HAP-1 (cell line): ENCODE measurements around the gene PLEKHJ1.

Experiments used
- DNase-seq, 2 experiments: peaks; one replicate each; pipeline ENCODE4 v3.0.0-alpha.2; 2016 to 2020; ENCODE audit warnings: low spot score in 2 of 2
- H3K27me3 ChIP-seq: fragments of 250-450 bp; sonication (Bioruptor Pico); 2 replicates; pipeline ENCODE4 v1.5.1; 2020; ENCODE audit warnings: low read depth, mild to moderate bottlenecking, moderate library complexity
- H3K36me3 ChIP-seq: fragments of 250-450 bp; sonication (Bioruptor Pico); replicated peaks from 2 replicates; pipeline ENCODE4 v1.5.1; 2020; ENCODE audit warnings: mild to moderate bottlenecking
- H3K4me1 ChIP-seq: fragments of 250-450 bp; sonication (Bioruptor Pico); 2 replicates; pipeline ENCODE4 v1.5.1; 2020; ENCODE audit warnings: mild to moderate bottlenecking
- H3K4me3 ChIP-seq: fragments of 250-450 bp; sonication (Bioruptor Pico); 2 replicates; pipeline ENCODE4 v1.5.1; 2020; ENCODE audit warnings: mild to moderate bottlenecking, moderate library complexity
- H3K9me3 ChIP-seq: fragments of 250-450 bp; sonication (Bioruptor Pico); 2 replicates; pipeline ENCODE4 v1.5.1; 2020; ENCODE audit warnings: mild to moderate bottlenecking, moderate library complexity
- in situ Hi-C: fragments of 300-500 bp; cut with MboI; formaldehyde crosslinking; loops from 3 replicates; pipeline ENCODE4 v1.14.3; 2020; ENCODE audit warnings: low sequenced_read_pairs, inconsistent platforms, mixed read lengths

PLEKHJ1 gene

DNA sequence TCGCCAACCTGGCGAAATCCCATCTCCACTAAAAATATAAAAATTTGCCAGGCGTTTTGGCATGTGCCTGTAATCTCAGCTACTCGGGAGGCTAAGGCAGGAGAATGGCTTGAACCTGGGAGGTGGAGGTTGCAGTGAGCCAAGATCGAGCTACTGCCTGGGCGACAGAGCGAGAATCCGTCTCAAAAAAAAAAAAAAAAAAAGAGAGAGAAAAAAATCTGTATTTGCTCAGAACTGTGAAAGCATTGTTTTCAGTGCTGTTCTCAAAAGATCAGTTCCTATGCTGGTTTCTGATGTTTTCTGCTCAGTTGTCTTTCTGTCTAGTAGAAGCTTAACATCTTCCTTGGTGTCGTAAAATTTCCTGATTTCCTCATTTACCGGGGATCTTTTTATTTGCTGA is 3.0 kb upstream of the PLEKHJ1 start:
- no peak for DNase-seq
- in situ Hi-C loops: loop anchor here (5.0 kb wide), 1 partner anchor 33 kb away; no protein-coding TSS in a partner anchor
- H3K36me3 ChIP-seq: peaks cover 64% of the 10 kb centered on the region
- peaks cover 18% of the 10 kb centered on the region for H3K4me1 ChIP-seq
- H3K9me3 ChIP-seq: no peaks in the 10 kb centered on the region
- peak overlapping the region; percentile 83 for H3K4me3 ChIP-seq
- H3K27me3 ChIP-seq: no peaks in the 10 kb centered on the region

DNA sequence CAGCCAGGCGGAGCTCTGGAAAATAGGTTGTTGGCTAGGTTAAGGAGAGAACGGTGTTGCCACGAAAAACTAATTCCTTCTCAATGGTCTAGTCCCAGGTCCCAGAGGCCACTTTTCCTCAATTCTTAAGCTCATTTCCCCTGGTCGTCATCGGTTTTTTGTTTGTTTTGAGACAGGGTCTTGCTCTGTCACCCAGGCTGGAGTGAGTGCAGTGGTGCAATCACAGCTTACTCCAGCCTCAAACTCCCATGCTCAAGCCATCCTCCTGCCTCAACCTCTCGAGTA is 1.7 kb upstream of the PLEKHJ1 start:
- H3K27me3 ChIP-seq: no peaks in the 10 kb centered on the region
- H3K4me3 ChIP-seq: peak overlapping the region; percentile 83
- H3K4me1 ChIP-seq: peaks cover 18% of the 10 kb centered on the region
- in situ Hi-C loops: loop anchor here (5.0 kb wide), 1 partner anchor 34 kb away; no protein-coding TSS in a partner anchor
- no peak for DNase-seq
- peaks cover 64% of the 10 kb centered on the region for H3K36me3 ChIP-seq
- no peaks in the 10 kb centered on the region for H3K9me3 ChIP-seq

DNA sequence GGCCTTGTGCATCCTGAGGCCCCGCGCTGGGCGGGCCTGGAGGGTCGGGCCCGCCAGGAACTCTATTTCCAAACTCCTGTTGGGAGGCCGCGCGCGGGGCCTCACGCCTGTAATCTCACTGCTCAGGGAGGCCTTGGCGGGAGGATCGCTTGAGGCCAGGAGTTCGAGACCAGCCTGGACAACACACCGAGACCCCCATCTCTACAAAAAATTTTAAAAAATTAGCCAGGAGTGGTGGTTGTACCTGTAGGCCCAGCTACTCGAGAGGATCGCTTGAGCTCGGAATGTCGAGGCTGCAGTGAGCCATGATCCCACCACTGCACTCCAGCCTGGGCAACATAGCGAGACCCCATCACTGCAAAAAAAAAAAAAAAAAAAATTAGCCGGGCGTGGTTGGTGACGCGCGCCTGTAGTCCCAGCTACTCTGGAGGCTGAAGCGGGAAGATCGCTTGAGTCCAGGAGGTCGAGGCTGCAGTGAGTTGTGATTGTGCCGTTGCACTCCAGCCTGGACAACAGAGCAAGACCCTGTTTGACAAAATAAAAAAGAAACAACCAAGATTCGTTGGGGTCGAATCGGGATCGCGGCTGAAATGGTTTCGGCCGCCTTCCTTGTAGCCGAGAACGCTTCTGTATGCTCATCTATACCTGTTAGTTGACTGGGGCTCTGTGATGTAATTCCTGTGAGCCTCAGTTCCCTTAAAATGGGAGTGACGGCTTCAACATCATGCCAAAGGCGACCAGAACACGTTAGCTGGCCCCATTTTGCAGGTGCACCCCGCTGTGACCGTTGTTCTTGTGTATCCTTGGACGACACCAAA is 1.1 kb upstream of the PLEKHJ1 start:
- DNase-seq: peak in 1 of 2 experiments; percentile 16
- in situ Hi-C loops: loop anchor here (5.0 kb wide), 1 partner anchor 35 kb away; no protein-coding TSS in a partner anchor
- H3K27me3 ChIP-seq: no peaks in the 10 kb centered on the region
- H3K36me3 ChIP-seq: peaks cover 64% of the 10 kb centered on the region
- no peaks in the 10 kb centered on the region for H3K9me3 ChIP-seq
- peak overlapping the region; percentile 83 for H3K4me3 ChIP-seq
- H3K4me1 ChIP-seq: peaks cover 18% of the 10 kb centered on the region

DNA sequence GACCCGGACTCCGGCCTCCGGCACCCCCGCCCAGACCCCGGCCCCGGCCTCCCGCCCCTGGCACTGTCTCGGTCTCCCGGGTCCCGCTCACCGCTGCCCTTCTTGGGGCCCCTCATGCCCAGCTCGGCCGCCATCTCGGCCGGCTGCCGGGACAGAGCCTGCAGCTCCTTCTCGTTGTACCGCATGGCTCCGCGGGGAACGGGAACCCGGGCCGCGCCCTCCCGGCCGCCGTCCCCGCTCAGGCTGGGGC is 140 bp downstream of the PLEKHJ1 start:
- H3K9me3 ChIP-seq: no peaks in the 10 kb centered on the region
- H3K36me3 ChIP-seq: peaks cover 67% of the 10 kb centered on the region
- H3K4me1 ChIP-seq: peaks cover 18% of the 10 kb centered on the region
- in situ Hi-C loops: loop anchor here (5.0 kb wide), 1 partner anchor 36 kb away; no protein-coding TSS in a partner anchor
- no peaks in the 10 kb centered on the region for H3K27me3 ChIP-seq
- no peak for DNase-seq
- H3K4me3 ChIP-seq: peak overlapping the region; percentile 83

DNA sequence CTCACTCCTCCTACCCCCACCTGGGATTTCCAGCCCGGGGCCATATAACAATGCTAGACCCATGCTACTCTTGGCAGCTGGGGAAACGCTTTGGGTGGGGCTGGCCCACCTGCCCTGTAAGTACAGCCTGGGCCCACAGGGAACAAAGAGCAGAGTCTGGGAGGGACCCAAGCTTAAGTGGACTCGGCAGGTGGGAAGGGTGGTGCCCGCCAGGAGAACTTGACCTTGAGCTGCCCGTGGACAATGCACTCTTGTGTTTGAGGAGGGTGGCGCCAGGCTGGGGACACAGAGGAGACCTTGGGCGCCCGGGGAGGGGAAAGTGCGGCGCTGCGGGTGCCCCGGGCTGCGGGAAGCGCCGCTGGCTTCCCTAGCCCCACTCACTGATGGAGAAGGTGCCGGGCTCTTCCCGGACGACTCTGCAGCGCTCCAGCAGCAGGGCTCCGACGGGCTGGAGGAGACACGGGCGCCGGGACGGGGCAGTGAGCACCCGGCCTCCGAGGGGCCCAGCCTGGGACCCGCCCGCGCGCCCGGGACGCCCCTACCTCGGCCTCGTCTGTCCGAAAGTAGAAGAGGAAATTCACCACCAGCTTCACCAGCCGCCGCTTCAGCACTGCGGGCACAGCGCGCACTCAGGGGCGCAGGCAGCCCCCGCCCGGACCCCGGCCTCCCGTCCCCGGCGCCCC is 607 bp downstream of the PLEKHJ1 start:
- peak; percentile 25 to 64 for DNase-seq
- peak overlapping the region; percentile 83 for H3K4me3 ChIP-seq
- no peaks in the 10 kb centered on the region for H3K27me3 ChIP-seq
- H3K36me3 ChIP-seq: peaks cover 66% of the 10 kb centered on the region
- in situ Hi-C loops: loop anchor here (5.0 kb wide), 1 partner anchor 37 kb away; no protein-coding TSS in a partner anchor
- H3K4me1 ChIP-seq: peaks cover 16% of the 10 kb centered on the region
- H3K9me3 ChIP-seq: no peaks in the 10 kb centered on the region

DNA sequence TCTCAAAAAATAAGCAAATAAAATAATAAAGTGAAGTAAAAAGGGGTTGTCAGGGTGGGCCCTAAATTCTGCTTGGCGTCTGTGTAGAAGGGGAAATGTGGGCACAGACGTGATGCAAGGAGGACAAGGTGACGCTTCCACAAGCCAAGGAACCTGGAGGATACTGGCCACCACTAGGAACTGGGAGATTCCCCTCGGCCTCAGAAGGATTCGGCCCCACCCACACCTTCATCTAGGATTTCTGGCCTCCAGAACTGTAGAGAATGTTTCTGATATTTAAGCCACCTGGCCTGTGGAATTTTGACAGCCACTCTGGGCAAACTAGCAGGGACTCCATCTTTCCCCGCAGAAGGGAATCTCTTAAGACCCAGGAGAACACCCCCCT is 1.1 kb downstream of the PLEKHJ1 start:
- Histone ChIP-seq H3K27me3 (no peaks in the 10 kb centered on the region), H3K36me3 (peaks cover 66% of the 10 kb centered on the region), H3K4me1 (peaks cover 12% of the 10 kb centered on the region), H3K9me3 (no peaks in the 10 kb centered on the region), H3K4me3 (peak overlapping the region; percentile 83)
- no peak for DNase-seq
- in situ Hi-C loops: loop anchor here (5.0 kb wide), 1 partner anchor 37 kb away; no protein-coding TSS in a partner anchor

DNA sequence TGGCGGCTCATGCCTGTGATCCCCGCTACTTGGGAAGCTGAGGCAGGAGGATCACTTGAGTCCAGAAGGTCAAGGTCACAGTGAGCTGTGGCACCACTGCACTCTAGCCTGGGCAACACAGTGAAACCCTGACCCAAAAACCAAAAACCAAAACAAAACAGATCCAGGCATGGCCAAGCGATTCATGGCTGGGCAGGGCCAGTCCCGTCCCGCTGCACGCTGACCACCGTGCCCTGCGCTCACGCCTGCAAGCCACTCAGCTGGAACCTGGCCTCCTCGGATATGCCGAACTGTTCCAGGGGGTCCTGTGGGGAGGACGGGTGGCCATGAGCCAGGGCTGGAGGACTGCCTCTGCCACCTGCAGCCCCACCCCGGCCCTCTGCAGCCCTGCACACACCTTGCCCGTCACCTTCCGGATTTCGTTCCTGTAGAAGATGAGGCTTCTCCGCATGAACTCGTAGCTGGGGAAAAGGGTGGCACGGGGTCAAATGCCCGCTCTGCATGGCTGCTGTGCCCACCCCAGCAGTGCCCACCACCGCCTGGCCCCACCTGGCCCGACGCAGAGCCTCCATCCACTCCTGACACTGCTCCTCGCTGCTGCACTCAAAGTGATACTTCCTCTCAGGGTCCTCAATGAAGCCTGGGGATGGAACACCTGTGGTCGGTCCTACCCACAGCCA is 2.4 kb downstream of the PLEKHJ1 start:
- no peak overlapping the region for H3K4me3 ChIP-seq
- DNase-seq: no peak
- peaks cover 12% of the 10 kb centered on the region for H3K4me1 ChIP-seq
- peaks cover 75% of the 10 kb centered on the region for H3K36me3 ChIP-seq
- in situ Hi-C loops: no loop called here
- no peaks in the 10 kb centered on the region for H3K27me3 ChIP-seq
- no peaks in the 10 kb centered on the region for H3K9me3 ChIP-seq

DNA sequence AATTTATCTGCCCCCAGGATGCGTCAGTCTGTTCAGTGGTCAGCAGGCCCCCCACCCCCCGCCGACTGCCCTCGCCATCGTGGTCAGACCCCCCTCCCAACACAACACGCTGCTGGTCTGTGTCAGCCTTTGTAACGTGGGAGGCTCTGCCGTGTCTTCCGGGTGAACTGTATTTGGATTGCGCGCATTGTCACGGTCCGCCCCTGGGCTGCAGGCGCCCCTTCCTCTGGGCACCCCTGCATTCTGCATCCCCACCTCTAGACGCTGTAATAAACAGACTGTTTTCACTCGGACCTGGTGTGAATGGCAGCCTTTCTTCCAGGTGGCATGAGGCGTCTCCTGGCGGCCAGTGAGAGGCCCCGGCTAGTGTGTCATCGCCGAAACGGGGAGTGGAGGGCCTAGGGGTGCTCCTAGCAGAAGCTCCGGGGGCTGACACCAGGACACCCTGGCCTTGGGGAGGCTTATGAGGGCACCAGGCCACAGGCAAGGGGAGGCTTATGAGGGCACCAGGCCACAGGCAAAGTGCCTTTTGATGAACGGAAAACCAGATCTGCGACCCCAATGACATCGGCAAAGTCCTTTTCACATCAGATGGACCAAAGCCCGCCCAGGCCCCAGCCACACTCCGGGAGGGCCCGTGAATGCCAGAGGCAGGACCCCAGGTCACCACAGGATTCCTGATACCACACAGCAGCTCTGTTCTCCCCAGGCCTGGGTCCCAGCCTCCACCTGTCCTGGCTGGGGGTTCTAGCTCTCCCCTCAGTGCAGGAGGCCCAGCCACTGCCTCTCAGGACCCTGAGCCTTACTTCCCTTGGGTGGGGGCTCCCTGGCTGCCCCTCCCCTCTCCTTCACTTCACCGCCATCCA is 3.6 kb downstream of the PLEKHJ1 start:
- Histone ChIP-seq H3K4me3 (no peak overlapping the region), H3K27me3 (no peaks in the 10 kb centered on the region), H3K36me3 (peaks cover 71% of the 10 kb centered on the region), H3K9me3 (no peaks in the 10 kb centered on the region), H3K4me1 (peaks cover 9% of the 10 kb centered on the region)
- DNase-seq: no peak
- in situ Hi-C loops: no loop called here

DNA sequence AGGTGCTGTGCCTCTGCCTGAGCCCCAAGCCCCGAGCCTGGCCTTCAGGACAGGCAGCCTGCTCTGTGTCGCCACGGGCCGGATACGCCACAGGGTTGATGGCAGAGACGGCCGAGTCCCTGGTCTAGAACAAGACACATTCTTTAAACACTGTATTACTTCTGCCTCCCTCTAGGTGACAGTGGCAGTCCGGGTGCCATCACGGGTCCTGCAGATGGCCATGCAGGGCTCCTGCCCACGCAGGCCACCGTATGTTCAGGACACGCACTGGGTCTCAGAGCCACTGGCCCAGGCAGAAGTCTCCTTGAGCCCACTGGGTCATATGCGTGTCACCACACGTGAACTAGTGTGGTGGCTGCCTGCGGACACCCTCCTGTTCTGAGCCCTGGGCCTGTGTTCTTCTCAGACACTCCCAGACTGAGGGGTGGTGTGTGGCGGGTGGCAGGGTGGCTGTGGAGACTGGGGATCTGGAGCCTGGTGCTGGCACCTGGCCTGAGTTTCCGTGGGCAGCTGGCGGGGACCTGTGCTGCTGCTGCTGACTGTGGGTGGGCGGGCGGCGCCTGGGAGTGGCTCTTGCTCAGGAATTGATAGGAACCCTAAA is 4.4 kb downstream of the PLEKHJ1 start:
- Histone ChIP-seq H3K4me1 (peaks cover 7% of the 10 kb centered on the region), H3K27me3 (no peaks in the 10 kb centered on the region), H3K4me3 (no peak overlapping the region), H3K9me3 (no peaks in the 10 kb centered on the region), H3K36me3 (peaks cover 68% of the 10 kb centered on the region)
- in situ Hi-C loops: no loop called here
- DNase-seq: peak in 1 of 2 experiments; percentile 54

DNA sequence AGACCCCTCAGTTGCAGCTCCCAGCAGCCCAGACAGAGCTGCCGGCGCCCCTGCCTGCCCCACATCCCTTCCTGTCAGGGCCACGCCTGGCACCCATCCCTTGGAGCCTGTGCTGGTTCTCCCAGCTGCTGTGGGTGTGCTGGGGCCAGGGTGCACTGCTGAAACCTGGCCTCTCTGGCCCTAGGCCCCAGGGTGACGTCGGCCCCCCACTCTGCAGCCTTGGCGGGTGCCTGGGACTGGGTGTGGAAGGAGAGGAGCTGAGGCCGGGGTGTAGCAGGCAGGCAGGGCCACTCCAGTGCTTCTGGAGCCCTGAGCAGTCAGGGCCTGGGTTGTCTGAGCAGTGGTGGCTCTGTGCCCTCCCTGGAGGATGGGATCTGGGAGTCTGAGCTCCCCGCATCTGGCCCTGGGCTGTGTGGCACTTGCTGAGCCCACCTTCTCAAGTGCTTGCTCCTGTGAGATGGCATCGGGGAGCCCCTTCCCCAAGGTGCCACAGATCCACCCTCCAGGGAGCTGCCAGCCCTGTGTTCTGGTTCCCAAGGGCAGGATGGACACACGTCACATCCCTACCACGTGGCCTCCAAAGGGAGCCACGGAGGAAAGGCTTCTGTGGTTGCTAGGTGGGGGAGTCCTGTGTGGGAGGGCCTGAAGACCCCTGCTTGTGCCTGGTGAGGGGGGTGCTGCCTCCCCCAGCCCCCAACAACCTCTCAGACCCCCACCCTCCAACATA is 5.2 kb downstream of the PLEKHJ1 start:
- no peak overlapping the region for H3K4me3 ChIP-seq
- in situ Hi-C loops: no loop called here
- peaks cover 73% of the 10 kb centered on the region for H3K36me3 ChIP-seq
- no peaks in the 10 kb centered on the region for H3K27me3 ChIP-seq
- no peaks in the 10 kb centered on the region for H3K9me3 ChIP-seq
- DNase-seq: no peak
- peaks cover 7% of the 10 kb centered on the region for H3K4me1 ChIP-seq

DNA sequence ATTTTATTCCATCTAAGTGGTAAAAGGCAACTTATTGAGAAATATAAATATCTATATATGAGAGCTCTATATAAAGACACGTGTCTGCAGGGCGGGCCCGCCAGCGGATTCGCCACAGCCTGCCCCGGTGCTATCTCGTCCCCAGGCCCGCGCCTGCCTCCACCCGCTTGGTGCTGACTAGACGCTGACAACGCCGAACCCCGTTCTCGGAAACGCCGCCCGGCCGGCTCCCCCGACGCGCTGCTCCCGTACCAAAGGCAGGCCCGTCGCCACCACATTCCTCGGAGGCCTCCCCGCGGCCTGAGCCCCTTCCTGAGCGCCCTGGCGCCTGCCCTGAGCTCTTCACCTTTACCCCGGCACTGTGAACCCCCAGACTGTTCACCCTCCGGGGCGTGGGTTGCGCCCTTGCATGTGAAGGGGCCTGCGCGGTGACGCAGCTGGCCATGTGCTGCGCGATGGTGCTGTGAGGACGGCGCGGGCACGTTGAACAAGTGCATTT is 6.0 kb downstream of the PLEKHJ1 start:
- in situ Hi-C loops: no loop called here

DNA sequence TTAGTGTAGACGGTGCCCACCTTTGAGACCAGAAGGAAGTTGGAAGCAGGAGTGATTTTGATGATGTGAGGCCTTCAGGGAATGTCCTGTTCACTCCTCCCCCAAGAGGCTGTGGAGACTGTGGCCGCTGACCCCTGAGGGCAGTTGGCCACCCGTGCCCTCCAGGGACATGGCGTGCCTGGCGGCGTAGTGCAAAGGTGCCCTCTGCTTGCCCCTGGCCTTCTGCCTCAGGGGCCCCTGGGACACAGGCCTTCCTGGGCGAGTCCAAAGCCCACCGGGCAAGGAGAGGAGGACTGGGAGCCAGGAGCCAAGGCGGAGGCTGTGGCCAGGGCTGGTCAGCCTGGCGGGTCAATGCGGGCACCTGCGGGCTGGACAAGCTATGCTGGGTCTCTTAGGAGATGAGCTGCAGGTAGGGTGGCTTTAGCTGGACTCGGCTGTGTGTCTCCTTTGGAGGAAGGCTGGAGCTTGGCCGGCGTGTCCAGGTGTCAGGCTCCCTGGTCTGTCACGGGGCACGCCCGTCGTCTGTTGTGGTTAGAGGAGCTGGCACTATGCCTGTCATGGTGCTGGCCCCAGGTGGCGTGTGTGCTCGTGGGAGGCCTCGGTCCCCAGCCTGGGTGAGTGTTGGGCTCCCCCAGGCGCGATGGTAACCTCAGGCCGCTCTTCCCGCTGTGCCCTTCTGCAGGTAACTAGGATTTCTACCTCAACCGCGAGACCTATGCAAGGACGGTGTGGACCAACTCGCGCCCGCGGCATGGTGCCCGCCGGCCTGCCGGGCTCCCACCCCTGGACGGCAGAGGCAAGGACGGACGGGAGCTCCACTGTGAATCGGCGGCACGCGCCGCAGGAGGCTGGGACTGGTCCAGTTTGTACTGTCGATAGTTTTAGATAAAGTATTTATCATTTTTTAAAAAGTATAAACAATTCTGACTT is 6.8 kb downstream of the PLEKHJ1 start:
- Histone ChIP-seq H3K27me3 (no peaks in the 10 kb centered on the region), H3K4me1 (no peaks in the 10 kb centered on the region), H3K4me3 (no peak overlapping the region), H3K36me3 (peaks cover 83% of the 10 kb centered on the region), H3K9me3 (no peaks in the 10 kb centered on the region)
- no peak for DNase-seq
- in situ Hi-C loops: no loop called here

More for the DNA sequence above, 6.0 kb downstream of the PLEKHJ1 start:
- Histone ChIP-seq H3K4me3 (no peak overlapping the region), H3K36me3 (peaks cover 82% of the 10 kb centered on the region), H3K27me3 (no peaks in the 10 kb centered on the region), H3K4me1 (peaks cover 6% of the 10 kb centered on the region), H3K9me3 (no peaks in the 10 kb centered on the region)
- DNase-seq: no peak
